GM12878 (cell line): ENCODE data around the gene LYZ. TPM values are rescaled to one million over a fixed set of nuclear protein-coding genes. Genes with fewer than 3 reads are reported as not detected.
A peak's percentile ranks its signal among the peaks of the same experiment; 100 is the strongest.

Experiments used
- ATAC-seq: fragments of 200-7000 bp; cut with Tn5 transposase; 3 replicates; pipeline ENCODE4 v1.9.1; 2020; ENCODE audit warnings: mild to moderate bottlenecking, moderate library complexity
- BruUV-seq: library from RNA; stranded (reverse); fragments of 400-500 nt; replicated peaks from 2 replicates; lab custom pipeline; 2021; lab: Mats Ljungman, UMichigan
- CTCF ChIA-PET: fragments of 300-600 bp; sonication (Branson Sonifier 250); formaldehyde crosslinking; extraction: SDS; loops from one replicate; lab custom pipeline; 2021; ENCODE audit warnings: inconsistent platforms; lab: Yijun Ruan, JAX
- POLR2A ChIA-PET: fragments of 350-600 bp; formaldehyde crosslinking; extraction: SDS; loops from one replicate; lab custom pipeline; 2021; ENCODE audit warnings: inconsistent platforms; lab: Charles Lee
- RAD21 ChIA-PET: fragments of 300-600 bp; sonication (Branson Sonifier 250); formaldehyde crosslinking; loops from one replicate; lab custom pipeline; 2023; ENCODE audit warnings: antibody characterized with exemption; ENCODE audit not compliant: unreplicated experiment; lab: Charles Lee
- SMC1A ChIA-PET: fragments of 300-600 bp; sonication (Branson Sonifier 250); formaldehyde crosslinking; loops from one replicate; lab custom pipeline; 2023; ENCODE audit not compliant: unreplicated experiment, uncharacterized antibody; lab: Charles Lee
- DNase-seq: peaks from one replicate; pipeline ENCODE4 v3.0.0-alpha.2; 2011; ENCODE audit warnings: low read depth, low spot score
- FAIRE-seq: peaks from 3 replicates; lab custom pipeline; 2011; peaks lifted over from hg19 to GRCh38; lab: Jason Lieb, UNC
- H2AFZ ChIP-seq: 2 replicates; pipeline ENCODE4 v1.6.0; 2011; ENCODE audit warnings: low read depth, low read length, control low read depth; ENCODE audit not compliant: control insufficient read depth
- H3K27ac ChIP-seq: 2 replicates; pipeline ENCODE4 v1.5.1; 2011; ENCODE audit warnings: control low read depth; ENCODE audit not compliant: control insufficient read depth, insufficient read depth
- H3K27me3 ChIP-seq, 2 experiments: replicated peaks in 1 of 2; 2 replicates each; pipeline versions ENCODE4 v1.6.0 to v1.6.1; 2011; ENCODE audit warnings: low read length in 1 of 2; ENCODE audit not compliant: control insufficient read depth in 2 of 2, insufficient read depth in 2 of 2
- H3K36me3 ChIP-seq, 2 experiments: 2 replicates each; pipeline ENCODE4 v1.5.1; 2011; ENCODE audit warnings: low read length in 1 of 2; ENCODE audit not compliant: control insufficient read depth in 2 of 2, insufficient read depth in 2 of 2
- H3K4me1 ChIP-seq: 2 replicates; pipeline ENCODE4 v1.6.1; 2011; ENCODE audit warnings: mild to moderate bottlenecking, low read length, moderate library complexity, mixed read lengths; ENCODE audit not compliant: control insufficient read depth, insufficient read depth
- H3K4me2 ChIP-seq: 2 replicates; pipeline ENCODE4 v1.6.0; 2011; ENCODE audit warnings: control low read depth; ENCODE audit not compliant: control insufficient read depth, insufficient read depth
- H3K4me3 ChIP-seq: fragments of 200-600 bp; sonication (generic); 2 replicates; pipeline ENCODE4 v1.5.1; 2016
- H3K79me2 ChIP-seq: 2 replicates; pipeline ENCODE4 v1.6.0; 2011; ENCODE audit warnings: low read length; ENCODE audit not compliant: control insufficient read depth, insufficient read depth
- H3K9ac ChIP-seq: 2 replicates; pipeline ENCODE4 v1.8.0; 2011; ENCODE audit warnings: low read length, control low read depth, mixed read lengths; ENCODE audit not compliant: control insufficient read depth, insufficient read depth
- H3K9me3 ChIP-seq: replicated peaks from 3 replicates; pipeline ENCODE4 v1.5.1; 2011; ENCODE audit warnings: mild to moderate bottlenecking, low read length; ENCODE audit not compliant: control insufficient read depth, insufficient read depth
- H4K20me1 ChIP-seq: 2 replicates; pipeline ENCODE4 v1.6.0; 2011; ENCODE audit not compliant: control insufficient read depth, insufficient read depth
- BCL11A ChIP-seq: IDR thresholded peaks from 2 replicates; pipeline ENCODE4 v1.6.1; 2011; ENCODE audit warnings: low read depth, low read length
- BMI1 ChIP-seq: fragments of 450-650 bp; IDR thresholded peaks from 2 replicates; pipeline ENCODE4 v1.6.1; 2016; ENCODE audit warnings: mild to moderate bottlenecking, moderate library complexity, borderline replicate concordance
- EED ChIP-seq: sonication (generic); IDR thresholded peaks from 2 replicates; pipeline ENCODE4 v1.6.1; 2016; ENCODE audit warnings: antibody characterized with exemption, low read depth
- EP300 ChIP-seq, 2 experiments: fragments of 150-350 bp in 1 of 2; IDR thresholded peaks; 2 replicates each; pipeline ENCODE4 v1.6.1; 2011 to 2012; ENCODE audit warnings: low read depth in 2 of 2, low read length in 2 of 2, borderline replicate concordance in 1 of 2, improper control_type of control experiment in 1 of 2, inconsistent platforms in 1 of 2; ENCODE audit not compliant: control insufficient read depth in 1 of 2
- KAT2A ChIP-seq: conservative IDR thresholded peaks from 2 replicates; pipeline ENCODE4 v1.6.1; 2011; ENCODE audit warnings: low read depth, low read length; ENCODE audit not compliant: control insufficient read depth
- MTA3 ChIP-seq: IDR thresholded peaks from 2 replicates; pipeline ENCODE4 v1.6.1; 2012; ENCODE audit warnings: low read length, inconsistent platforms, borderline replicate concordance
- NBN ChIP-seq: fragments of 450-650 bp; IDR thresholded peaks from 2 replicates; pipeline ENCODE4 v1.6.1; 2016
- POLR2AphosphoS5 ChIP-seq: IDR thresholded peaks from 2 replicates; pipeline ENCODE4 v1.6.1; 2011; ENCODE audit warnings: mild to moderate bottlenecking, low read length, inconsistent platforms
- RUNX3 ChIP-seq: IDR thresholded peaks from 2 replicates; pipeline ENCODE4 v1.6.1; 2012; ENCODE audit warnings: low read length, inconsistent platforms
- SIN3A ChIP-seq: IDR thresholded peaks from 2 replicates; pipeline ENCODE4 v1.6.1; 2012; ENCODE audit warnings: low read depth, low read length, improper control_type of control experiment
- SREBF2 ChIP-seq: IDR thresholded peaks from 2 replicates; pipeline ENCODE4 v1.6.1; 2012; ENCODE audit warnings: mild to moderate bottlenecking, low read length
- TCF12 ChIP-seq: IDR thresholded peaks from 2 replicates; pipeline ENCODE4 v1.6.1; 2011; ENCODE audit warnings: low read depth, mild to moderate bottlenecking, low read length
- WGBS: methylation state at CpG from one replicate; pipeline ENCODE4 v1.1.6; 2016; ENCODE audit warnings: low lambda C conversion rate; ENCODE audit not compliant: insufficient replicate concordance, insufficient coverage; ENCODE audit errors: missing lambda C conversion rate; 5-methylcytosine and 5-hydroxymethylcytosine counted together
- in situ Hi-C: fragments of 300-500 bp; cut with MboI; formaldehyde crosslinking; loops from 9 replicates; pipeline ENCODE4 v1.14.3; 2018; ENCODE audit warnings: mixed read lengths
- intact Hi-C: fragments of 100-400 bp; cut with micrococcal nuclease; formaldehyde crosslinking; loops from one replicate; pipeline ENCODE4 v1.14.2; 2022; ENCODE audit not compliant: unreplicated experiment
- polyA plus RNA-seq, 11 experiments: library from polyadenylated mRNA; depleted of rRNA in 4 of 11; unstranded in 6 of 11; stranded (reverse) in 5 of 11; fragments of >200 nt; fragmentation: Nextera tagmentation in 4 of 11; fragmentation: Illumina TruSeq in 1 of 11; extraction: Ambion mirVana in 4 of 11; extraction: Trizol in 1 of 11; gene quantifications; 1 replicate in 1 of 11; 2 replicates in 10 of 11; pipeline versions ENCODE4 v1.2.1 to v1.2.3, GENCODE V29; 2011 to 2016; ENCODE audit warnings: inconsistent platforms in 2 of 11, missing spikeins in 2 of 11, low read depth in 1 of 11
- total RNA-seq, 4 experiments: library from RNA; depleted of rRNA in 3 of 4; stranded (reverse); fragments of >200 nt in 3 of 4; fragmentation: Illumina TruSeq in 1 of 4; extraction: Trizol in 1 of 4; gene quantifications; 2 replicates each; pipeline versions ENCODE4 v1.2.1 to v1.2.3, GENCODE V29; 2013 to 2021
- TF ChIP-seq, protein P1 (sequence below): fragments of 450-650 bp; IDR thresholded peaks from 2 replicates; pipeline ENCODE4 v1.6.1; 2016; ENCODE audit warnings: mild to moderate bottlenecking
- TF ChIP-seq, protein P2 (sequence below): IDR thresholded peaks from 2 replicates; pipeline ENCODE4 v1.6.1; 2012; ENCODE audit warnings: low read length, inconsistent platforms
- TF ChIP-seq, protein P3 (sequence below): IDR thresholded peaks from 2 replicates; pipeline ENCODE4 v1.6.1; 2012; ENCODE audit warnings: low read depth, low read length, improper control_type of control experiment
- TF ChIP-seq, protein P4 (sequence below): fragments of 450-650 bp; IDR thresholded peaks from 2 replicates; pipeline ENCODE4 v1.6.1; 2016; ENCODE audit warnings: mild to moderate bottlenecking

Gene LYZ
- total and polyA plus RNA-seq, 10 of the 15 experiments (the other 5 are each of a cell fraction or from before 2014, with no cell fraction given), result 1.9 TPM; not detected in 9

DNA sequence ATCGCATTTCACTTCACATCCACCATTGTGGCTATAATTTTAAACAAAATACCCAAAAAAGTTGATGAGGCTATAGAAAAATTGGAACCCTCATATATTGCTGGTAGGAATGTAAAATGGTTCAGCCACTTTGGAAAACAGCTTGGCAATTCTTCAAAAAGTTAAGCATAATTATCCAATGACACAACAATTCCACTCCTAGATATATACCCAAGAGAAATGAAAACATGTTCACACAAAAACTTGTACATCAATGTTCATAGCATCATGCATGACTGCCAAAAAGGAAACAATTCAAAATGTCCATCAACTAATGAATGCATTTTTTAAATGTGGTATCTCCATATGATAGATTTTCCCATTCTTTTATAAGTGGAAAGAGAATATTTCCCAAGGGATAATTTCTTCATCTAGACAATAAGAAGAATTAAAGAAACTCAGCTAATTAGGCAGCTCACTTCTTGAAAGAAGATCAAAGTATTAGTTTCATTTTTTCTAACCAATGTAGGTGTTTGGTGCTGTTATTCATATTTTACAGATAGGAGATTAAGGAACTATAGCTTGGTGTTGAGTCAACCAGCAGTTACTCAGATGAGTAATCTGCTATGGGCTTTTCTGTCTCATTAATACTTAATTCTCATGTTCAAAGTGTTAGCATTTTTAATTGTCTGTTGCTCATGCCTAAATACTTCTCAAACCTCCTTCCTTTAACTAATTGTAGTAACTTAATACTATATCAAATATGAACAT, 44.2 kb downstream of the LYZ start:
- ChIA-PET POLR2A (no interaction called here), CTCF (interaction anchor here (0.5 to 12.1 kb wide), 2 partner anchors 177 to 188 kb away, joined by 3 to 129 read pairs; no protein-coding TSS in a partner anchor), SMC1A (interaction anchor here (0.7 to 2.4 kb wide), 8 partner anchors 26 to 188 kb away, joined by 3 to 5 read pairs (median 3); partner anchors contain the start of gene FRS2), RAD21 (interaction anchor here (0.7 to 9.5 kb wide), 3 partner anchors 34 to 179 kb away, joined by 3 to 61 read pairs (median 3); no protein-coding TSS in a partner anchor)
- Histone ChIP-seq H3K4me2 (no peak overlapping the region), H4K20me1 (no peaks in the 10 kb centered on the region), H3K4me1 (no peaks in the 10 kb centered on the region), H3K4me3 (no peak overlapping the region), H3K9ac (no peak overlapping the region), H3K27ac (no peak overlapping the region), H3K9me3 (no peaks in the 10 kb centered on the region; the same call in 1 of the 3 replicates), H3K36me3 (peaks cover 0 to 2% of the 10 kb centered on the region in 2 experiments; a peak in 1 of 4 replicates), H2AFZ (no peak overlapping the region), H3K79me2 (no peaks in the 10 kb centered on the region), H3K27me3 (no peaks in the 10 kb centered on the region)
- in situ Hi-C loops (no loop called here), intact Hi-C loops (no loop called here)
- ATAC-seq (peak; percentile 95), FAIRE-seq (no peak), DNase-seq (no peak)
- WGBS, result 91% methylated on average over 1 of the region's 1 CpG
- no TSS peak for BruUV-seq
- no peak for TF ChIP-seq SREBF2
- TF ChIP-seq, protein P1, sequence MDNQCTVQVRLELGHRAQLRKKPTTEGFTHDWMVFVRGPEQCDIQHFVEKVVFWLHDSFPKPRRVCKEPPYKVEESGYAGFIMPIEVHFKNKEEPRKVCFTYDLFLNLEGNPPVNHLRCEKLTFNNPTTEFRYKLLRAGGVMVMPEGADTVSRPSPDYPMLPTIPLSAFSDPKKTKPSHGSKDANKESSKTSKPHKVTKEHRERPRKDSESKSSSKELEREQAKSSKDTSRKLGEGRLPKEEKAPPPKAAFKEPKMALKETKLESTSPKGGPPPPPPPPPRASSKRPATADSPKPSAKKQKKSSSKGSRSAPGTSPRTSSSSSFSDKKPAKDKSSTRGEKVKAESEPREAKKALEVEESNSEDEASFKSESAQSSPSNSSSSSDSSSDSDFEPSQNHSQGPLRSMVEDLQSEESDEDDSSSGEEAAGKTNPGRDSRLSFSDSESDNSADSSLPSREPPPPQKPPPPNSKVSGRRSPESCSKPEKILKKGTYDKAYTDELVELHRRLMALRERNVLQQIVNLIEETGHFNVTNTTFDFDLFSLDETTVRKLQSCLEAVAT, result no peak
- 0 out of 4 replicates have a peak, but pooled peaks of 1 of the 2 experiments have one; percentile 34 for TF ChIP-seq EP300 (IDR thresholded peaks at IDR 0.05; ENCODE audit: borderline replicate concordance in 1 of 2, control insufficient read depth in 1 of 2, low read depth in 2 of 2, low read length in 2 of 2)
- TF ChIP-seq POLR2AphosphoS5, result no peak
- TF ChIP-seq, protein P2, sequence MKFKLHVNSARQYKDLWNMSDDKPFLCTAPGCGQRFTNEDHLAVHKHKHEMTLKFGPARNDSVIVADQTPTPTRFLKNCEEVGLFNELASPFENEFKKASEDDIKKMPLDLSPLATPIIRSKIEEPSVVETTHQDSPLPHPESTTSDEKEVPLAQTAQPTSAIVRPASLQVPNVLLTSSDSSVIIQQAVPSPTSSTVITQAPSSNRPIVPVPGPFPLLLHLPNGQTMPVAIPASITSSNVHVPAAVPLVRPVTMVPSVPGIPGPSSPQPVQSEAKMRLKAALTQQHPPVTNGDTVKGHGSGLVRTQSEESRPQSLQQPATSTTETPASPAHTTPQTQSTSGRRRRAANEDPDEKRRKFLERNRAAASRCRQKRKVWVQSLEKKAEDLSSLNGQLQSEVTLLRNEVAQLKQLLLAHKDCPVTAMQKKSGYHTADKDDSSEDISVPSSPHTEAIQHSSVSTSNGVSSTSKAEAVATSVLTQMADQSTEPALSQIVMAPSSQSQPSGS, result no peak
- TF ChIP-seq EED, result no peak
- TF ChIP-seq NBN, result 0 out of 2 replicates have a peak, but pooled peaks have one; percentile 36
- TF ChIP-seq BMI1, result peak; percentile 65; the same call in 1 of the 2 replicates
- no peak for TF ChIP-seq TCF12
- no peak; the same call in 1 of the 2 replicates for TF ChIP-seq RUNX3
- TF ChIP-seq, protein P3, sequence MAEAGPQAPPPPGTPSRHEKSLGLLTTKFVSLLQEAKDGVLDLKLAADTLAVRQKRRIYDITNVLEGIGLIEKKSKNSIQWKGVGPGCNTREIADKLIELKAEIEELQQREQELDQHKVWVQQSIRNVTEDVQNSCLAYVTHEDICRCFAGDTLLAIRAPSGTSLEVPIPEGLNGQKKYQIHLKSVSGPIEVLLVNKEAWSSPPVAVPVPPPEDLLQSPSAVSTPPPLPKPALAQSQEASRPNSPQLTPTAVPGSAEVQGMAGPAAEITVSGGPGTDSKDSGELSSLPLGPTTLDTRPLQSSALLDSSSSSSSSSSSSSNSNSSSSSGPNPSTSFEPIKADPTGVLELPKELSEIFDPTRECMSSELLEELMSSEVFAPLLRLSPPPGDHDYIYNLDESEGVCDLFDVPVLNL, result no peak
- no peak for TF ChIP-seq MTA3
- TF ChIP-seq KAT2A, result no peak
- TF ChIP-seq SIN3A, result no peak
- TF ChIP-seq, protein P4, sequence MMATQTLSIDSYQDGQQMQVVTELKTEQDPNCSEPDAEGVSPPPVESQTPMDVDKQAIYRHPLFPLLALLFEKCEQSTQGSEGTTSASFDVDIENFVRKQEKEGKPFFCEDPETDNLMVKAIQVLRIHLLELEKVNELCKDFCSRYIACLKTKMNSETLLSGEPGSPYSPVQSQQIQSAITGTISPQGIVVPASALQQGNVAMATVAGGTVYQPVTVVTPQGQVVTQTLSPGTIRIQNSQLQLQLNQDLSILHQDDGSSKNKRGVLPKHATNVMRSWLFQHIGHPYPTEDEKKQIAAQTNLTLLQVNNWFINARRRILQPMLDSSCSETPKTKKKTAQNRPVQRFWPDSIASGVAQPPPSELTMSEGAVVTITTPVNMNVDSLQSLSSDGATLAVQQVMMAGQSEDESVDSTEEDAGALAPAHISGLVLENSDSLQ, result no peak
- TF ChIP-seq BCL11A, result peak; percentile 79
